IPS-NIHi7 (cell line): ENCODE measurements around the gene DHRS2.
"Not testable (repeated sequence)": the region's sequence is repeated elsewhere in the genome, so short reads cannot be mapped to it uniquely, and the experiment has no call there.

Source experiments
- DNase-seq: peaks from one replicate; pipeline ENCODE4 v3.0.0; 2012; ENCODE audit warnings: mixed read lengths; ENCODE audit errors: extremely low spot score

Gene DHRS2, protein sequence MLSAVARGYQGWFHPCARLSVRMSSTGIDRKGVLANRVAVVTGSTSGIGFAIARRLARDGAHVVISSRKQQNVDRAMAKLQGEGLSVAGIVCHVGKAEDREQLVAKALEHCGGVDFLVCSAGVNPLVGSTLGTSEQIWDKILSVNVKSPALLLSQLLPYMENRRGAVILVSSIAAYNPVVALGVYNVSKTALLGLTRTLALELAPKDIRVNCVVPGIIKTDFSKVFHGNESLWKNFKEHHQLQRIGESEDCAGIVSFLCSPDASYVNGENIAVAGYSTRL

DNA sequence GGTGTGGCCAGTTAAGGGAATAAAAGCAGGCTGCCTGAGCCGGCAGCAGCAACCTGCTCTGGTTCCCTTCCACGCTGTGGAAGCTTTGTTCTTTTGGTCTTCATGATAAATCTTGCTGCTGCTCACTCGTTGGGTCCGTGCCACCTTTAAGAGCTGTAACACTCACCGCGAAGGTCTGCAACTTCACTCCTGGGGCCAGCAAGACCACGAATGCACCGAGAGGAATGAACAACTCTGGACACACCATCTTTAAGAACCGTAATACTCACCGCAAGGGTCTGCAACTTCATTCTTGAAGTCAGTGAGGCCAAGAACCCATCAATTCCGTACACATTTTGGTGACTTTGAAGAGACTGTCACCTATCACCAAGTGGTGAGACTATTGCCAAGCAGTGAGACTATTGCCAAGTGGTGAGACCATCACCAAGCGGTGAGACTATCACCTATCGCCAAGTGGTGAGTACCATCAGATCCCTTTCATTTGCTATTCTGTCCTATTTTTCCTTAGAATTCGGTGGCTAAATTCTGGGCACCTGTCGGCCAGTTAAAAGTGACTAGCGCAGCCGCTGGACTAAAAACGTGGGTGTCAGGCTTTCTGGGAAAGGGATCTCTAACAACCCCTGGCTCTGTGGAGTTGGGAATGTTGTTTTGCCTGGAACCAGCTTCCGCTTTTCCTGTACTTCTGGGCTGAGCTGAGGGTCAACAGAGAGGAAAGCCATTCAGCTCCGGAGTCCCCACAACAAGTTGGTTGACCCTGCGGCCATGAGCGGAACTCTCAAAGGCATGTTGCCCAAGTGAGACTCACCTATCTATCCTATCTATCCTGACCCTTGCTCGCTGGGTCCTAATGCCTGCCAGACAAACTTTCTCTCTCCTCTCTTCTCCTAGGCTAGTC lies at the start of gene DHRS2:
DHRS2 (plus strand) TSS at position 48 of the 895 bp plus-strand sequence. CDS start 2,501 bp downstream, outside the sequence.
- DNase-seq: no peak

GRCh38 chr14:23588884-23589598 lies 47.1 kb upstream of the DHRS2 start:
- peak; percentile 95 for DNase-seq

GRCh38 chr14:23589606-23590005 lies 46.6 kb upstream of the DHRS2 start:
- DNase-seq: no peak

GRCh38 chr14:23590198-23590597 lies 46.0 kb upstream of the DHRS2 start:
- DNase-seq: no peak

GRCh38 chr14:23594191-23594590 lies 42.0 kb upstream of the DHRS2 start:
- DNase-seq: not testable (repeated sequence)

- DNase-seq: no peak
Observed at GRCh38 chr14:23600322-23600707, 35.8 kb upstream of the DHRS2 start.

GRCh38 chr14:23600806-23601205 lies 35.4 kb upstream of the DHRS2 start:
- DNase-seq: no peak

DNA sequence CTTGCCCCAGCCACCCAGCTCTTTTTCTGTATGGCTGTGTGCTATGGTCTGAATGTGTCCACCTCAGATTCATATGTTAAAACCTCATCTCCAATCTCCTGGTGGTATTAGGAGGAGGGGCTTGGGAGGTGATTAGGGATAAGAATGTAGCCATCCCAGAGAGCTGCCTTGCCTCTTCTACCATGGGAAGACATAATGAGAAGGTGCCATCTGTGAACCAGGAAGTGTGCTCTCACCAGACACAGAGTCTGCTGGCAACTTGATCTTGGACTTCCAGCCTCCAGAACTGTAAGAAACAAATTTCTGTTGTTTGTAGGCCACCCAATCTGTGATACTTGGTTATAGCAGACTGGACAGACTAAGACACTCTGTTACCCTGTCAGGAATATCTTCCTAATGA lies 34.7 kb upstream of the DHRS2 start:
- DNase-seq: no peak

- DNase-seq: no peak
Observed at GRCh38 chr14:23601845-23602180, 34.4 kb upstream of the DHRS2 start.

DNA sequence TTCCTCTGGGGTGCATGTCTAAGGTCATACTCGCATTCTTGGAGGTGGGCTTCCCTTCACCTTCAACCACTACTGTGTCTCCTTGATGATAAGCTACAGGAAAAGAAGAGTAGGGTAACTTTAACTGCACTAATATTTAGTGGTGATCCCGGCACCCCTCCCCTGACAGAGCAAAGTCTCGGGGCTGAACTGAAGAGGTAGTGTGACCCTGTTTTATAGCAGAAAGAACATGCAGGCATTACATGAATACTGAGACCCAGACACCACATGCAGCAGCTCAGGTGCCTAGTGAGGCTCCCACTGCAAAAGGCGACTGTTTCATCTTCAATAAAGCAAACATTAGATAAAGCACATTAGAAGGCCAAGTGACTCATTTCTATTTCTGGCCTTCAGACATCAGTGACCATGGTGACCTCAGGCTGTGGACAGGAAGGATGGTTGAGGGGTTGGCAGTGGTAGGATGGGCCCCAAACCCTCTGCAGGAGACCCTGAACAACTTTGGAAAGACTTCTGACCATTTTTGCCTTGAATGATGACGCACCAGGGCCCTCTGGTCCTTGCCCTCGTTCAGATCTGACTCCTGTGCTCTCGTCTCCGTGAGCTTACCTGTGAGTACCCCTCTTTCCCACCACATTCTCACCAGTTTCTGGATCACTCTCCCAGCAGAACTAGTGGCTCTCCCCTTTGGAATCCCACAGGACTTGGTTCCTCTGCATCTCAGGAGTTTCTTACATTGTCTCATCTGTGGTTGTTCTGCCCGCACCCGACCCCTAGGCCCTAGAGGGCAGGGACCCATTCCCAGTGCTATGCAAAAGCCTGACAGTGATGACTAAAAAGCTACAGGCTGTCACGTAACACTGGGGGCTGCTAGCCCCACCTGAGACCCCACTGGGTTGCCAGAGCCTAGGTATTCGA lies 33.7 kb upstream of the DHRS2 start:
- DNase-seq: no peak

DNA sequence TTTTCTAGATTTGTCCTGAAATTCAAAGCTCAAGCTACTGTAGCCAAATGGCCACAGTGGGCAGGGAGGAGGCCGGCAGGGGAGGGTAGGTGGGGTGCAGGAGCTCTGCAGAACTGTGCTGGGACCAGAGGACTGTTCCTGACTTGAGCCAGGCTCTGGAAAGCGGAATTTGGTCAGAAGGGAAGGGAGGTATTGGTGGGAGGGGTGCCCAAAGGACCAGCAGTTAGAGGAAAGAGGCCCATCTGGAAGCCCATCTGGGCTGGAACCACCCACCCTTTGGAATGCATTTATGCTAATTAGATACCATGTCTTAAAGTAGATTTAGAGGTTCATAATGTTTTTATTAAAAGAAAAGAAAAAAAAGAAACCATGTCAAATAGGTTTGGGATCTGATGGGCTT lies 33.1 kb upstream of the DHRS2 start:
- DNase-seq: no peak

DNA sequence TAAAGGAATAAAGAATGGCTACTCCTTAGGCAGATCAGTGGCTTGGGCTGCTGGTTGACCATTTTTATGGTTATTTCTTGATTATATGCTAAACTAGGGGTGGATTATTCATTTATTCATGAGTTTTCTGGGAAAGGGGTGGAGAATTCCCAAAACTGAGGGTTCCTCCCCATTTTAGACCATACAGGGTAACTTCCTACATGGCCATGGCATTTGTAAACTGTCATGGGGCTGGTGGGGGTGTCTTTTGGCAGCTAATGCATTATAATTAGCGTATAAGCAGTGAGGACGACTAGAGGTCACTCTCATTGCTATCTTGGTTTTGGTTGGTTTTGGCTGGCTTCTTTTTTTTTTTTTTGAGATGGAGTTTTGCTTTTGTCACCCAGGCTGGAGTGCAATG lies 32.0 kb upstream of the DHRS2 start:
- DNase-seq: no peak

DNA sequence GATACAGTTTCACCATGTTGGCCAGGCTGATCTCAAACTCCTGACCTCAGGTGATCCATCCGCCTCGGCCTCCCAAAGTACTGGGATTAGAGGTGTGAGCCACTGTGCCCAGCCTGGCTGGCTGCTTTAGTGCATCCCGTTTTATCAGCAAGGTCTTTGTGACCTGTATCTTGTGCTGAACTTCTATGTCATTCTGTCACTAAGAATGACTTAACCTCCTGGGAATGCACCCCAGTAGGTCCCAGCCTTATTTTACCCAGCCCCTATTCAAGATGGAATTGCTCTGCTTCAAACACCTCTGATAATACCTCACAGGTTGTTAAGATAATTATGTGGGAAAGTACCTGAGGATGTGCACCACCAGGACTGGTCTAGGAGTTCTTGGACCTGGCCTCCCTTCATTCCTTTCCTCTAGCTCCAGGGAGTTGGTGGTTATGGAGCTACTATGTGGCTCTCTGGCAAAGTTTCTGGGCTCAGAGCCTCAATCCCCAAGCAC lies 31.4 kb upstream of the DHRS2 start:
- DNase-seq: no peak

- DNase-seq: no peak
Observed at GRCh38 chr14:23605931-23606585, 30.1 kb upstream of the DHRS2 start.

DNA sequence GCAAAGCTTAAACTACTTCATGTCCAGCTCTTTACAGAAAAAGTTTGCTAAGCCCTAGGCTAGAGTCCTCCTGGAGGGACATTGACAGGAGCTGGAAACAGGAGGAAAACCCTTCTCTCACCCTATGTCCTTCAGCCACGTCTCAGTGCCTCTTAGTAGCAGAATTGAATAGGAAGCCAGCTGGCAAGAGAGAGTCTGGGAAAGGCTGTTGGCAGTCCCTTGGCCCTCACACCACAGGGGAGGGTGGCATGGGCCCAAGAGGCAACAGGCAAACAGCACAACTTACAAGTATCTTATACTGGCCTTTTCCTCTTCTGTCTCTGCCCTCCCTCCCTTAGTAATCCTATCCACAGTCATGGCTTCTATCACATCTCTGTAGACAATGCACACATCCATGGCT lies 27.7 kb upstream of the DHRS2 start:
- DNase-seq: no peak

GRCh38 chr14:23609001-23609400 lies 27.2 kb upstream of the DHRS2 start:
- no peak for DNase-seq

GRCh38 chr14:23609411-23610089 lies 26.6 kb upstream of the DHRS2 start:
- not testable (repeated sequence) for DNase-seq

GRCh38 chr14:23610090-23610814 lies 25.9 kb upstream of the DHRS2 start:
- no peak for DNase-seq

GRCh38 chr14:23610815-23611289 lies 25.3 kb upstream of the DHRS2 start:
- DNase-seq: no peak
